Endodermal cell (in vitro differentiated cells): ENCODE measurements around the gene OTUD6A. TPM values are rescaled to one million over a fixed set of nuclear protein-coding genes. Genes with fewer than 3 reads are reported as not detected.

ENCODE experiments used
- DNase-seq: peaks from one replicate; pipeline ENCODE4 v3.0.0-alpha.2; 2017
- H3K27ac ChIP-seq: 2 replicates; pipeline ENCODE4 v1.5.1; 2013; ENCODE audit warnings: mild to moderate bottlenecking, low read depth, low read length, moderate library complexity
- H3K27me3 ChIP-seq: 2 replicates; pipeline ENCODE4 v1.6.1; 2013; ENCODE audit warnings: mild to moderate bottlenecking, low read length, moderate library complexity; ENCODE audit not compliant: insufficient read depth, control insufficient read depth, poor library complexity, severe bottlenecking
- H3K36me3 ChIP-seq: 2 replicates; pipeline ENCODE4 v1.7.0; 2013; ENCODE audit warnings: mild to moderate bottlenecking, low read length, moderate library complexity; ENCODE audit not compliant: control insufficient read depth, insufficient read depth
- H3K4me1 ChIP-seq: one replicate; pipeline ENCODE4 v1.7.0; 2013; ENCODE audit warnings: low read length; ENCODE audit not compliant: control insufficient read depth, insufficient read depth
- H3K4me3 ChIP-seq: 2 replicates; pipeline ENCODE4 v1.5.1; 2013; ENCODE audit warnings: mild to moderate bottlenecking, low read length, moderate library complexity
- H3K9ac ChIP-seq: 2 replicates; pipeline ENCODE4 v1.6.1; 2013; ENCODE audit warnings: mild to moderate bottlenecking, low read length, moderate library complexity; ENCODE audit not compliant: poor library complexity, severe bottlenecking; ENCODE audit errors: extremely low read depth
- H3K9me3 ChIP-seq: 2 replicates; pipeline ENCODE4 v1.6.1; 2013; ENCODE audit warnings: mild to moderate bottlenecking, low read length, moderate library complexity; ENCODE audit not compliant: control insufficient read depth
- H3K27ac Mint-ChIP-seq: 2 replicates; pipeline ENCODE4 v1.8.0; 2020; ENCODE audit warnings: mixed read lengths
- H3K27me3 Mint-ChIP-seq: 2 replicates; pipeline ENCODE4 v1.8.0; 2021; ENCODE audit warnings: mild to moderate bottlenecking, mixed read lengths; ENCODE audit not compliant: insufficient read depth
- H3K36me3 Mint-ChIP-seq: 2 replicates; pipeline ENCODE4 v1.8.0; 2020; ENCODE audit warnings: low read depth, mixed read lengths
- H3K4me1 Mint-ChIP-seq: 2 replicates; pipeline ENCODE4 v1.8.0; 2020; ENCODE audit warnings: mixed read lengths
- H3K4me3 Mint-ChIP-seq: 2 replicates; pipeline ENCODE4 v1.8.0; 2020; ENCODE audit warnings: mild to moderate bottlenecking, moderate library complexity, mixed read lengths
- H3K9me3 Mint-ChIP-seq: 2 replicates; pipeline ENCODE4 v1.8.0; 2020; ENCODE audit warnings: mild to moderate bottlenecking, mixed read lengths
- CTCF ChIP-seq: fragments of 200-600 bp; sonication (generic); conservative IDR thresholded peaks from 2 replicates; pipeline ENCODE4 v1.5.0; 2021; ENCODE audit warnings: antibody characterized with exemption, mild to moderate bottlenecking
- WGBS, 2 experiments: methylation state at CpG; one replicate each; pipeline versions ENCODE4 v1.1.5 to v1.1.7; 2013; ENCODE audit warnings: missing lambda C conversion rate in 2 of 2, mixed read lengths in 1 of 2; ENCODE audit not compliant: insufficient coverage in 1 of 2, insufficient read length in 1 of 2; 5-methylcytosine and 5-hydroxymethylcytosine counted together
- total RNA-seq, 2 donors: library from RNA; stranded (reverse); fragmentation: NEBNext Ultra II Directional in 1 of 2; extraction: Animal tissue kit (Norgen Biotek cat#: 25700) in 1 of 2; gene quantifications; 2 replicates in 1 of 2; 3 replicates in 1 of 2; pipeline ENCODE4 v1.2.1, GENCODE V29; 2021

The OTUD6A gene
- total RNA-seq, 2 donors from 2014 or later: 0.53 TPM; not detected in 1

- H3K27ac Mint-ChIP-seq: no peak overlapping the region
- H3K9me3 Mint-ChIP-seq: peaks cover 59% of the 10 kb centered on the region
- H3K36me3 ChIP-seq: peaks cover 38% of the 10 kb centered on the region
- no peak overlapping the region for H3K4me3 Mint-ChIP-seq
- no peaks in the 10 kb centered on the region for H3K9me3 ChIP-seq
- H3K9ac ChIP-seq: no peak overlapping the region
- H3K4me3 ChIP-seq: no peak overlapping the region
- H3K27ac ChIP-seq: no peak overlapping the region
- H3K36me3 Mint-ChIP-seq: peaks cover 15% of the 10 kb centered on the region
- no peaks in the 10 kb centered on the region for H3K27me3 Mint-ChIP-seq
- TF ChIP-seq CTCF: no peak
- no peaks in the 10 kb centered on the region for H3K4me1 ChIP-seq
- no peaks in the 10 kb centered on the region for H3K27me3 ChIP-seq
- no peaks in the 10 kb centered on the region for H3K4me1 Mint-ChIP-seq
- DNase-seq: no peak
- 100% methylated on average over 2 of the region's 2 CpGs for WGBS, 2 experiments
These were observed 22.5 kb upstream of the OTUD6A start for GRCh38 chrX:70039758-70040157.

GRCh38 chrX:70041993-70042392 is 20.3 kb upstream of the OTUD6A start:
- no peak for DNase-seq
- 95 to 96% methylated on average over 5 to 6 of the region's 6 CpGs for WGBS, 2 experiments
- Histone ChIP-seq H3K27me3 (no peaks in the 10 kb centered on the region), H3K36me3 (peaks cover 19% of the 10 kb centered on the region), H3K27ac (no peak overlapping the region), H3K9ac (no peak overlapping the region), H3K9me3 (no peaks in the 10 kb centered on the region), H3K4me1 (no peaks in the 10 kb centered on the region), H3K4me3 (no peak overlapping the region)
- Mint-ChIP-seq H3K4me3 (no peak overlapping the region), H3K9me3 (peaks cover 50% of the 10 kb centered on the region), H3K27me3 (no peaks in the 10 kb centered on the region), H3K27ac (no peak overlapping the region), H3K36me3 (peaks cover 9% of the 10 kb centered on the region), H3K4me1 (no peaks in the 10 kb centered on the region)
- no peak for TF ChIP-seq CTCF

GRCh38 chrX:70042399-70043371 is 19.6 kb upstream of the OTUD6A start:
- Mint-ChIP-seq H3K4me3 (no peak overlapping the region), H3K9me3 (peaks cover 44% of the 10 kb centered on the region), H3K36me3 (peaks cover 6% of the 10 kb centered on the region), H3K27me3 (no peaks in the 10 kb centered on the region), H3K27ac (peak overlapping the region; percentile 71), H3K4me1 (no peaks in the 10 kb centered on the region)
- H3K4me3 ChIP-seq: no peak overlapping the region
- no peaks in the 10 kb centered on the region for H3K4me1 ChIP-seq
- peak; percentile 42 for TF ChIP-seq CTCF
- peaks cover 12% of the 10 kb centered on the region for H3K36me3 ChIP-seq
- no peaks in the 10 kb centered on the region for H3K27me3 ChIP-seq
- no peaks in the 10 kb centered on the region for H3K9me3 ChIP-seq
- H3K9ac ChIP-seq: no peak overlapping the region
- DNase-seq: peak; percentile 67
- 96% methylated on average over 11 of the region's 11 CpGs; no CpG with 5 or more reads in 1 of the 2 experiments for WGBS, 2 experiments
- no peak overlapping the region for H3K27ac ChIP-seq
